GM19193 (cell line): ENCODE data around the gene OSBPL2.

Source experiments
- POLR2A ChIP-seq: IDR thresholded peaks from 4 replicates; pipeline ENCODE4 v1.6.1; 2011; ENCODE audit not compliant: insufficient read depth, insufficient read length; ENCODE audit errors: extremely low read depth

Gene OSBPL2

GRCh38 chr20:62215020-62215990 is 23.0 kb upstream of the OSBPL2 start:
- no peak for TF ChIP-seq POLR2A

DNA sequence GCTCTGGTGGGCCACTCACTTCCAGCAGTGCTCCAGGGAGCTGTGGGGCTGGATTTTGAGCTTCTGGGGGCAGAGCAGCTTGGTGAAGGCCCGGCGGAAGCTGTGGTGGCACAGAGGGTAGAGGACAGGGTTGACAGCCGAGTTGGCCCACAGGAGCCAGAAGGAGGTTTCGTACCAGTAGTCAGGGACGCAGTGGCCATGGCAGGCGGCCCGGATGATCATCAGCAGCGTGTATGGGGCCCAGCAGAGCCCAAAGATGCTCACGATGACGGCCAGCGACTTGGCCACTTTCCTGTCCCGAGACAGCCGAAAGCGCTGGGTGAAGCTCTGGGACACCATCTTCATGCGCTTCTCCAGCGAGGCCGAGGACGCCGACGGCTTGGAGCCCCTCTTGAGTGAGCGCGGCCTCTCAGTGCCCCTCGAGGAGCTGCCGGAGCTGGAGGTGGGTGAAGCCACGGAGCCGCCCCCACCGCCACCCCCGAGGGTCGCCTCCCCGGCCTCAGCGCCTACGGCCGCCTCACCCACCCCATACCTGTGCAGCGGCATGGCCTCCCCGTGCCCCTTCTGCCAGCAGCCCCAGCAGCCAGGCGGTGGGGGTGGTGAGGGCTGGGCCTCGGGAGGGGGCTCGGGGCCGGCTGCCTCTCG is 22.2 kb upstream of the OSBPL2 start:
- TF ChIP-seq POLR2A: no peak

DNA sequence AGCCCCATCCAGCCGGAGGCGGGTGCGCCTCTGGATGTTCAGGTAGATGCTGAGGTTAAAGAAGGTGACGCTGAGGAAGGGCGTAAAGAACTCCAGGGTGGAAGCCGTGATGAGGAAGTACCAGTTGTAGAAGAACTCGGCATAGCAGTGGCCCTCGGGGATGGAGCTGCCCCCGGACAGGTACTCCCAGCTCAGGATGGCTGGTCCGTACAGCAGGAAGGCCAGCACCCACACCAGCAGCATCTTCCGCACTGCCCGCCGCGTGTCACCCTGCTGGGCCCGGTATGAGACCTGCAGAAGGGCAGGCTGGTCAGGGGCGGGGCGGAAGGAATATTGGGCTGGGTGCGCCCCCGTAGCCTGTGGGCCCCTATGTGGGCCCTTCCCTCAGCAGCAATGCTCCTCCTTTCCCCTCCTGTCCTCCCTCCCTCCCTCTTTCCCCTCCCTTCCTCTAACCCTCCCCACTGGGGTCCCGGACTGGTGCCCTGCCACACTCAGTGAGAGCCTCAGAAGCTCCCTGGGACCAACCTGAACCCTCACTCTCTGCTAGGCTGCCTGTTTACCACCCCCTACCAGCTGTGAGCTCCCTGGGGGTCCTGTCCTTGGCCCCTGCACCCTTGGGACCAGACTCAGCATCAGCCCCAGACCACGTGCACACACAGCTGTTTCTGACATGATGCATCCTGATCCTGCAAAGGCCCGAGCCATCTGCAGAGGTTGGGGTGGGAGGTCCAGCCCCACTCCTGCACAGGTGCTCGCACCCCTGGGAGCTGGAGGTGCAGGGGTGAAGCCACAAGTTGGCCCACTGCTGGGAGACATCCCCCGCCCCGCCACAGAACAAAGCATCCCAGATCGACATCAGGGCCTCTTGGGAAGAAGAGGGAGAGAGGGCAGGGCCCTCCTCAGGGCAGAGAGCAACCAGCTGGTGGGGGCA is 21.4 kb upstream of the OSBPL2 start:
- no peak for TF ChIP-seq POLR2A

GRCh38 chr20:62217913-62218773 is 20.2 kb upstream of the OSBPL2 start:
- no peak for TF ChIP-seq POLR2A

GRCh38 chr20:62219101-62219991 is 19.0 kb upstream of the OSBPL2 start:
- no peak for TF ChIP-seq POLR2A

GRCh38 chr20:62219992-62220665 is 18.2 kb upstream of the OSBPL2 start, which contains the start of gene HRH3:
Gene HRH3 (minus strand): TSS chr20:62220278. CDS start chr20:62219970, 308 bp downstream.
- TF ChIP-seq POLR2A: no peak

- no peak for TF ChIP-seq POLR2A
Observed at GRCh38 chr20:62220666-62221568, 17.4 kb upstream of the OSBPL2 start.

DNA sequence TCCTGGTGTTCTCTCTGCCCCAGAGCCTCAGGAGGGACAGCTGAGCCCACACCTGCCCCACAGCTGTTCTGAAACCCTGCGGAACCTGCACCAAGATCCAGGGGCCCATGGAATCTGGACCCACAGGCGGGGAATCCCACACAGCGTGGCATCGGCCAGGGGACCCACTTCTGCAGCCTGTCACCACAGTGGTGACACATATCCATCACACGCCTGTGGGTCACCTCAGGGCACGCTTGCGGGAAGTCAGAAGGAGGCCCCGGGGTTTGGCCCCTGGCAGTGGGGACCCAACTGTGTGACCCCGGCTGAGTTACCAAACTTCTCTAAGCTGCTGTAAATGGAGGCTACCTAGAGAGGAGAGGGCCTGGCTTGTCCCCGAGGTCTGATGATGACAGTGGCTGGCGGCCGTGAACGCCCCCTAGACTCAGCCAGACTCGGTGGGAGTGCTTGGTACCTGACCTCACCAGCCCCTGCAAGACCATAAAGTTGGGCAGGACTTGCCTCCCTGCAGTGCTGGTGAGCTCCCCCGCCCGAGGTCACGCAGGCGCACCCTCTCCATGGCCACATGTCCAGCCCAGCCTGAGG is 16.0 kb upstream of the OSBPL2 start:
- no peak for TF ChIP-seq POLR2A

DNA sequence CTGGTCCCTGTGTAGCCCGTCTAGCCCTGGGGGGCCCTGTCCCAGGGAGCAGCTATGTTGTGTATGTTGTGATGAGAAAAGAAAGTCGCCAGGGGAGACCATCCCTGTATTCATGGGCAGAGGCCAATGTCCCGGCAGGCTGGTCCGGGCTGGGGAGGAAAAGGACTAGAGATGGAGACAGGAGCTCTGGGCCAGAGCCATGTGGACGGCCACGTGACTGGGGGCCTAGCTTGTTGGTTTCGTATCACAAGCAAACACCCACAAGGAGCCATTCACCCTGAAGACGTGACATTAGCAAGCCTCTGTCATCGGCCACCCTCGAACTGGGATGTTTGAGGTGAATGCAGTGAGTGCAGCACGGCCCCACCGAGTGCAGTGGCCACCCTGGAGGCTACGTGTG is 15.3 kb upstream of the OSBPL2 start:
- no peak for TF ChIP-seq POLR2A

DNA sequence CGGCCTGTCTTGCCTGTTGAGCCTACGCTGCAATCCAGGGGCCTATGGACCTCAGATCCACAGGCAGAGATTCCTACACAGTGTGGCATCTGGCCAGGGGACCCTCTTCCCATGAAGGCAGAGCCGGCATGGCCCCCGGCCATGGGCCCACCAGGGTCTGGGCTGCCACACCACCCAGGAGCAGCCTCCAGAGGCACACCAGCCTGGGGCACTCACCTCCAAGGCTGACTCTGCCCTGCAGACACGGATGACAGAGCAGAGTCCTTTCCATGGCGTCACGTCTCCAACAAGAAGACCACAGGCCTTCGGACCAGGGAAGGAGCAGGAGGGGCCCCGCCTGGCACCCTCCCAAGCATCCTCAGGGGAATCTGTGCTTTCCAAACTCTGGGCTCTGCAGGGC is 14.8 kb upstream of the OSBPL2 start:
- TF ChIP-seq POLR2A: no peak
